Parathyroid adenoma (tissue), 2 donors: ENCODE measurements around the gene PHLDB1.

ENCODE experiments used
- H2AFZ ChIP-seq: fragments of 300-600 bp; sonication (generic); one replicate; pipeline ENCODE4 v1.7.0; 2017; ENCODE audit warnings: antibody characterized with exemption, mild to moderate bottlenecking
- H3K27ac ChIP-seq: fragments of 300-600 bp; sonication (generic); one replicate; pipeline ENCODE4 v1.7.0; 2017
- H3K27me3 ChIP-seq: fragments of 300-600 bp; sonication (generic); one replicate; pipeline ENCODE4 v1.7.0; 2017; ENCODE audit warnings: low read length; ENCODE audit not compliant: control insufficient read depth, insufficient read depth
- H3K36me3 ChIP-seq: fragments of 300-600 bp; sonication (generic); one replicate; pipeline ENCODE4 v1.7.0; 2017; ENCODE audit warnings: low read length; ENCODE audit not compliant: control insufficient read depth, insufficient read depth
- H3K4me1 ChIP-seq: fragments of 300-600 bp; sonication (generic); one replicate; pipeline ENCODE4 v1.7.0; 2017; ENCODE audit warnings: control low read depth
- H3K4me2 ChIP-seq: fragments of 300-600 bp; sonication (generic); one replicate; pipeline ENCODE4 v1.7.0; 2017; ENCODE audit warnings: low read length
- H3K4me3 ChIP-seq: fragments of 300-600 bp; sonication (generic); one replicate; pipeline ENCODE4 v1.7.0; 2017; ENCODE audit warnings: low read depth, low read length
- H3K79me2 ChIP-seq: fragments of 300-600 bp; sonication (generic); one replicate; pipeline ENCODE4 v1.7.0; 2017; ENCODE audit warnings: control low read depth
- H3K9ac ChIP-seq: fragments of 300-600 bp; sonication (generic); one replicate; pipeline ENCODE4 v1.7.0; 2017; ENCODE audit warnings: mild to moderate bottlenecking
- H3K9me3 ChIP-seq: fragments of 300-600 bp; sonication (generic); one replicate; pipeline ENCODE4 v1.7.0; 2017; ENCODE audit warnings: low read length; ENCODE audit not compliant: control insufficient read depth
- CTCF ChIP-seq: fragments of 300-600 bp; sonication (generic); IDR thresholded peaks from one replicate; pipeline ENCODE4 v1.7.0; 2017; ENCODE audit warnings: antibody characterized with exemption, mild to moderate bottlenecking
- donor health status: primary hyperparathyroidism.

Gene PHLDB1

GRCh38 chr11:118688851-118689502, 81.6 kb downstream of the PHLDB1 start:
- Histone ChIP-seq H3K79me2 (no peaks in the 10 kb centered on the region), H3K9me3 (no peaks in the 10 kb centered on the region), H3K27me3 (no peaks in the 10 kb centered on the region), H3K9ac (no peak overlapping the region), H3K4me2 (no peak overlapping the region), H3K36me3 (no peaks in the 10 kb centered on the region), H3K27ac (no peak overlapping the region), H2AFZ (peak overlapping the region; percentile 38), H3K4me1 (no peaks in the 10 kb centered on the region), H3K4me3 (no peak overlapping the region)
- no peak for TF ChIP-seq CTCF

DNA sequence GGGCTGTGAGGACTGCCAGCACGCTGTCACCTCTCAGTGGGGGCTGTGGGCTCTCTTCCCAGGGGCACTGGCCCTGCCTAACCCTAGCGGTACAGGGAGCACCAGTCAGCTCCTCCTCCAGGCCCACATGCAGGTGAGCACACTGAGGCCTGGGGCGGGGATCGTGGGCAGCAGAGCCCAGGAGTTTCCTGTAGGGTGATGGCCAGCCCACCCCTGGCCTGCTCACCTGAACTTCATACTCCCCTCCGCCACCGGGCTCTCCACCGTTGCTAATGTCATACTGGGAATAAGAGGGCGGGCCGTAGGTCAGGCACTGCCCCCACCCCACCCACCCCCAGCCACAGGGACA, 82.1 kb downstream of the PHLDB1 start:
- Histone ChIP-seq H3K4me2 (no peak overlapping the region), H3K36me3 (no peaks in the 10 kb centered on the region), H3K9ac (no peak overlapping the region), H3K4me1 (no peaks in the 10 kb centered on the region), H3K4me3 (no peak overlapping the region), H3K27ac (no peak overlapping the region), H3K9me3 (no peaks in the 10 kb centered on the region), H3K27me3 (no peaks in the 10 kb centered on the region), H3K79me2 (no peaks in the 10 kb centered on the region), H2AFZ (peak overlapping the region; percentile 38)
- TF ChIP-seq CTCF, result no peak

GRCh38 chr11:118689852-118690552, 82.6 kb downstream of the PHLDB1 start:
- Histone ChIP-seq H3K4me1 (no peaks in the 10 kb centered on the region), H3K27ac (no peak overlapping the region)

GRCh38 chr11:118690553-118691304, 83.3 kb downstream of the PHLDB1 start:
- no peak for TF ChIP-seq CTCF
- Histone ChIP-seq H3K27me3 (no peaks in the 10 kb centered on the region), H3K4me3 (no peak overlapping the region), H3K4me1 (no peaks in the 10 kb centered on the region), H2AFZ (peak overlapping the region; percentile 81), H3K9me3 (no peaks in the 10 kb centered on the region), H3K27ac (no peak overlapping the region), H3K79me2 (no peaks in the 10 kb centered on the region), H3K4me2 (no peak overlapping the region), H3K36me3 (no peaks in the 10 kb centered on the region), H3K9ac (no peak overlapping the region)

More at GRCh38 chr11:118689852-118690552, 82.6 kb downstream of the PHLDB1 start:
- no peaks in the 10 kb centered on the region for H3K79me2 ChIP-seq
- H3K27me3 ChIP-seq, result no peaks in the 10 kb centered on the region
- peak overlapping the region; percentile 61 for H3K4me2 ChIP-seq
- peak overlapping the region; percentile 41 for H3K4me3 ChIP-seq
- TF ChIP-seq CTCF, result peak; percentile 56
- no peak overlapping the region for H3K9ac ChIP-seq
- H2AFZ ChIP-seq, result peak overlapping the region; percentile 81
- H3K36me3 ChIP-seq, result no peaks in the 10 kb centered on the region
- H3K9me3 ChIP-seq, result no peaks in the 10 kb centered on the region
